ENCODE data around the gene MAML3.

MAML3 gene

DNA sequence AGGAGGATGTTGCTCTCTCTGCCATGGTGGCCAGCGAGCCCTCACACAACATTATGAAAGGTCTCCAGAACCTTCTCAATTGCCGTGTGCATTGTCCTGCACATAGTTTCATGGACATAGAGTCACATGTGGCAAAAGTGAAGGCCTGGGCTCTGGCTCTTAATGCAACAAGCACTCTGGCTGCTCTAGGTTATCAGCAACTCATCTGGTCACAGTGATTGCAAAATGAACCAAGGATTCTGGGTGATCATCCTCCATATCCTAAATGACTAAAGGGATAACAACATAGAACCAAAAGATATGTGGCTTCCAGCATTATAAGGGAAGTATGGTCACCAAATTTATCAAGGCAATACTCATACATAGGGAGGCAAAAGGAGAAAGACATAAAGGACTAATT, 313.2 kb downstream of the MAML3 start:
- H3K4me1 ChIP-seq (ENCODE audit: control insufficient read depth, insufficient read depth, low read depth, low read length): peaks cover 5% of the 10 kb centered on the region
- WGBS: 90% methylated on average over 2 of the region's 2 CpGs
- no peak overlapping the region for H2AK5ac ChIP-seq (ENCODE audit: low read length, severe bottlenecking)
- no peak for DNase-seq
- no peak overlapping the region for H2BK120ac ChIP-seq (ENCODE audit: low read depth, low read length)
- peaks cover 7% of the 10 kb centered on the region for H3K79me1 ChIP-seq (replicated peaks; ENCODE audit: low read length, poor library complexity, severe bottlenecking)
- H2BK15ac ChIP-seq (ENCODE audit: low read depth, poor library complexity, severe bottlenecking): no peak overlapping the region
- H3K4me3 ChIP-seq (ENCODE audit: insufficient read depth in 1 of 2, low read depth in 1 of 2, low read length in 2 of 2): no peak overlapping the region
- H2BK5ac ChIP-seq (ENCODE audit: low read depth, low read length, poor library complexity, severe bottlenecking): no peak overlapping the region
- no peak overlapping the region for H4K91ac ChIP-seq (ENCODE audit: low read length)
- H3K18ac ChIP-seq (ENCODE audit: low read depth in 1 of 2, low read length in 2 of 2): no peak overlapping the region
- H3K27me3 ChIP-seq (ENCODE audit: control insufficient read depth in 1 of 2, insufficient read depth in 1 of 2, low read length in 2 of 2): no peaks in the 10 kb centered on the region
- no peak overlapping the region for H3K4ac ChIP-seq (ENCODE audit: low read depth in 1 of 2, low read length in 2 of 2)
- no peak overlapping the region for H3K23ac ChIP-seq (ENCODE audit: low read length in 2 of 2)
- H3K14ac ChIP-seq (ENCODE audit: low read length in 2 of 2): no peak overlapping the region
- no peaks in the 10 kb centered on the region for H3K36me3 ChIP-seq (ENCODE audit: control insufficient read depth in 1 of 2, insufficient read depth in 2 of 2, low read depth in 1 of 2, low read length in 2 of 2)
- no peaks in the 10 kb centered on the region for H3K9me3 ChIP-seq (ENCODE audit: control insufficient read depth, low read length)
- no peak overlapping the region for H3K9ac ChIP-seq (ENCODE audit: low read length)
- no peak overlapping the region for H2AFZ ChIP-seq (ENCODE audit: low read depth, low read length)
- H4K8ac ChIP-seq (ENCODE audit: low read length): no peak overlapping the region
- H3K4me2 ChIP-seq (ENCODE audit: low read length, poor library complexity, severe bottlenecking): no peak overlapping the region
- H2BK12ac ChIP-seq (ENCODE audit: low read length in 2 of 2): no peak overlapping the region
- H3K27ac ChIP-seq (ENCODE audit: low read length, poor library complexity, severe bottlenecking): no peak overlapping the region

DNA sequence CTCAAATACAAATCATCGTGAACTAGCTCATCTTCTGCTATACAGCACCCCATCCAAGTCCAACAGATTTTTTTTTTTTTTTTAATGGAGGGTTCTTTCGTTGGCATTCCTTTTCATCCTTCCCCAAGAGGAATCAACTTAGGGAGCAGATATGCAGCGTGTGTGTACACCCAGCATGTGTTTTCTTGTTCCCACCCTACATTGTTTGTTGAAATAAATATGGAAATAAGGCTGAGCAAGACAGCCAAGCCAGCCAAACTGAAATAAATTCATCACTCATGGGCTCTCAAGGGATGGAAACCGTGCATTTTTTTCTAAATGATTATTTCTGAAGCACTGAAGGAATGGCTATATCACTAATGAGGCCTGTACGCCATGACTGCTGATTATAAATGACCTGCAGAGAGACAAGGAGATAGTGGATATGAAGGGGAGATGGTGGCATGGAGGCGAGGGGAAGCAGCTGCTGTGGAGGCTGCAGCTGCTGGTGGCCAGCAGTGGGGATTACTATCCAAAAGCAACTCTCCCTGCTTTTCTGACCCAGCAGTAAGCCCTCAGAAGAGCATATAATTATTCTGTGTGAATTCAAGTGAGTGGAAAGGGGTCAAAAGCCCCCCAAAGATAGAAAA, 314.5 kb downstream of the MAML3 start:
- no peak for DNase-seq
- Histone ChIP-seq H2BK120ac (ENCODE audit: low read depth, low read length) (no peak overlapping the region), H3K4ac (ENCODE audit: low read depth in 1 of 2, low read length in 2 of 2) (no peak overlapping the region), H3K9me3 (ENCODE audit: control insufficient read depth, low read length) (no peaks in the 10 kb centered on the region), H3K4me2 (ENCODE audit: low read length, poor library complexity, severe bottlenecking) (no peak overlapping the region), H4K91ac (ENCODE audit: low read length) (no peak overlapping the region), H3K27me3 (ENCODE audit: control insufficient read depth in 1 of 2, insufficient read depth in 1 of 2, low read length in 2 of 2) (no peaks in the 10 kb centered on the region), H3K14ac (ENCODE audit: low read length in 2 of 2) (no peak overlapping the region), H3K9ac (ENCODE audit: low read length) (no peak overlapping the region), H3K23ac (ENCODE audit: low read length in 2 of 2) (no peak overlapping the region), H3K4me3 (ENCODE audit: insufficient read depth in 1 of 2, low read depth in 1 of 2, low read length in 2 of 2) (no peak overlapping the region), H2BK12ac (ENCODE audit: low read length in 2 of 2) (no peak overlapping the region), H4K8ac (ENCODE audit: low read length) (no peak overlapping the region), H2AK5ac (ENCODE audit: low read length, severe bottlenecking) (no peak overlapping the region), H2BK5ac (ENCODE audit: low read depth, low read length, poor library complexity, severe bottlenecking) (no peak overlapping the region), H2AFZ (ENCODE audit: low read depth, low read length) (no peak overlapping the region), H3K79me1 (replicated peaks; ENCODE audit: low read length, poor library complexity, severe bottlenecking) (peaks cover 7% of the 10 kb centered on the region), H3K4me1 (ENCODE audit: control insufficient read depth, insufficient read depth, low read depth, low read length) (peaks cover 5% of the 10 kb centered on the region), H2BK15ac (ENCODE audit: low read depth, poor library complexity, severe bottlenecking) (no peak overlapping the region), H3K27ac (ENCODE audit: low read length, poor library complexity, severe bottlenecking) (no peak overlapping the region), H3K36me3 (ENCODE audit: control insufficient read depth in 1 of 2, insufficient read depth in 2 of 2, low read depth in 1 of 2, low read length in 2 of 2) (no peaks in the 10 kb centered on the region), H3K18ac (ENCODE audit: low read depth in 1 of 2, low read length in 2 of 2) (no peak overlapping the region)
- WGBS: 74% methylated on average over 2 of the region's 6 CpGs

DNA sequence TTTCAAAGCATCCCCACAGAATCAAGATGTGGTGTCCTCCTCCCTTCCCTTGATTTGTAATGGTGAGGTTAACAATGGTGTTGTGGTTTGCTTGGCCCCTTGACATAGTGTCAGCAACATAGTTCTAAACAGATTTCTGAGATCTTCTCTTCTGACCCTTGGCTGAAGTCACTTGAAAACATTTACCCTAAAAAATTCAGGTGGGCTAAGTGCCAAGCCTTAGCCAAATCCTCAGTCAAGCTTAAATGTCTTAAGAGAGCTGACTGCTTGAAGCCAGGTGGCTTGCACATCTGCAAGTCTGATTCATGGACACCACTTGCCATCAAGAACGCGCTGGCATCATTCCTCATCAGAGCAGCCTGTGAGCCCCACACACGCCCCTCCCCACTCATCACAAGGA, 315.2 kb downstream of the MAML3 start:
- WGBS: 92% methylated on average over 3 of the region's 3 CpGs
- H4K8ac ChIP-seq (ENCODE audit: low read length): no peak overlapping the region
- H2BK5ac ChIP-seq (ENCODE audit: low read depth, low read length, poor library complexity, severe bottlenecking): no peak overlapping the region
- H2AFZ ChIP-seq (ENCODE audit: low read depth, low read length): no peak overlapping the region
- no peak overlapping the region for H3K23ac ChIP-seq (ENCODE audit: low read length in 2 of 2)
- H3K9me3 ChIP-seq (ENCODE audit: control insufficient read depth, low read length): no peaks in the 10 kb centered on the region
- H3K36me3 ChIP-seq (ENCODE audit: control insufficient read depth in 1 of 2, insufficient read depth in 2 of 2, low read depth in 1 of 2, low read length in 2 of 2): no peaks in the 10 kb centered on the region
- H2BK120ac ChIP-seq (ENCODE audit: low read depth, low read length): no peak overlapping the region
- DNase-seq: no peak
- no peak overlapping the region for H4K91ac ChIP-seq (ENCODE audit: low read length)
- H3K4me1 ChIP-seq (ENCODE audit: control insufficient read depth, insufficient read depth, low read depth, low read length): peaks cover 9% of the 10 kb centered on the region
- H3K4ac ChIP-seq (ENCODE audit: low read depth in 1 of 2, low read length in 2 of 2): no peak overlapping the region
- H2BK15ac ChIP-seq (ENCODE audit: low read depth, poor library complexity, severe bottlenecking): no peak overlapping the region
- peaks cover 7% of the 10 kb centered on the region for H3K79me1 ChIP-seq (replicated peaks; ENCODE audit: low read length, poor library complexity, severe bottlenecking)
- H3K4me3 ChIP-seq (ENCODE audit: insufficient read depth in 1 of 2, low read depth in 1 of 2, low read length in 2 of 2): no peak overlapping the region
- no peaks in the 10 kb centered on the region for H3K27me3 ChIP-seq (ENCODE audit: control insufficient read depth in 1 of 2, insufficient read depth in 1 of 2, low read length in 2 of 2)
- H3K18ac ChIP-seq (ENCODE audit: low read depth in 1 of 2, low read length in 2 of 2): no peak overlapping the region
- H3K27ac ChIP-seq (ENCODE audit: low read length, poor library complexity, severe bottlenecking): no peak overlapping the region
- H2BK12ac ChIP-seq (ENCODE audit: low read length in 2 of 2): no peak overlapping the region
- H3K9ac ChIP-seq (ENCODE audit: low read length): no peak overlapping the region
- H3K14ac ChIP-seq (ENCODE audit: low read length in 2 of 2): no peak overlapping the region
- H3K4me2 ChIP-seq (ENCODE audit: low read length, poor library complexity, severe bottlenecking): no peak overlapping the region
- H2AK5ac ChIP-seq (ENCODE audit: low read length, severe bottlenecking): no peak overlapping the region

DNA sequence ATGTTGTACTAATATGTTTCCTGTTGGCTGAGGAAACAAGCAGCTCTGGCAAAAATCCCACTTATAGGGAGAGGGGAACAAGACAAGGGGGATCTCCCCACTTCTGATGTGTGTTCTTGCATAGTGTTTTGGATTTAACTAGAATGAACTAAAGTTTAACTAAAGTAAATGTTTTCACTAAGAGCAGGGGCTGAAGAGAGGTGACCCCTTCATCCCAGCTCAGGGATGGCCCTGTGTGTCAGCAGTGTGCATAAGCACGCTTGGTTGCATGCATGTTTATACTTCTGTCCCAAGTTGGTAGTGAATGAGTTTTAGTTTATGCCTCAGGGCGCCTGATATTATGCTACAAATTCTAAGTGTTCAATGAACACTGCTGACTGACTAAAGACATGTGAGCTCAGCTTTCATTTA, 319.0 kb downstream of the MAML3 start:
- no peak overlapping the region for H3K14ac ChIP-seq (ENCODE audit: low read length in 2 of 2)
- H3K4me1 ChIP-seq (ENCODE audit: control insufficient read depth, insufficient read depth, low read depth, low read length): peaks cover 14% of the 10 kb centered on the region
- no peak for DNase-seq
- H3K36me3 ChIP-seq (ENCODE audit: control insufficient read depth in 1 of 2, insufficient read depth in 2 of 2, low read depth in 1 of 2, low read length in 2 of 2): no peaks in the 10 kb centered on the region
- H2BK12ac ChIP-seq (ENCODE audit: low read length in 2 of 2): no peak overlapping the region
- H3K4me2 ChIP-seq (ENCODE audit: low read length, poor library complexity, severe bottlenecking): peak overlapping the region; percentile 35
- no peak overlapping the region for H4K91ac ChIP-seq (ENCODE audit: low read length)
- H2BK15ac ChIP-seq (ENCODE audit: low read depth, poor library complexity, severe bottlenecking): no peak overlapping the region
- no peaks in the 10 kb centered on the region for H3K27me3 ChIP-seq (ENCODE audit: control insufficient read depth in 1 of 2, insufficient read depth in 1 of 2, low read length in 2 of 2)
- H4K8ac ChIP-seq (ENCODE audit: low read length): no peak overlapping the region
- H3K4ac ChIP-seq (ENCODE audit: low read depth in 1 of 2, low read length in 2 of 2): no peak overlapping the region
- H2BK120ac ChIP-seq (ENCODE audit: low read depth, low read length): no peak overlapping the region
- no peak overlapping the region for H3K23ac ChIP-seq (ENCODE audit: low read length in 2 of 2)
- H3K27ac ChIP-seq (ENCODE audit: low read length, poor library complexity, severe bottlenecking): peak overlapping the region; percentile 48
- H3K4me3 ChIP-seq (ENCODE audit: insufficient read depth in 1 of 2, low read depth in 1 of 2, low read length in 2 of 2): no peak overlapping the region
- no peak overlapping the region for H3K18ac ChIP-seq (ENCODE audit: low read depth in 1 of 2, low read length in 2 of 2)
- WGBS: 82% methylated on average over 2 of the region's 2 CpGs
- H3K79me1 ChIP-seq (replicated peaks; ENCODE audit: low read length, poor library complexity, severe bottlenecking): peaks cover 12% of the 10 kb centered on the region
- H2AK5ac ChIP-seq (ENCODE audit: low read length, severe bottlenecking): no peak overlapping the region
- H3K9me3 ChIP-seq (ENCODE audit: control insufficient read depth, low read length): no peaks in the 10 kb centered on the region
- H3K9ac ChIP-seq (ENCODE audit: low read length): no peak overlapping the region
- no peak overlapping the region for H2AFZ ChIP-seq (ENCODE audit: low read depth, low read length)
- no peak overlapping the region for H2BK5ac ChIP-seq (ENCODE audit: low read depth, low read length, poor library complexity, severe bottlenecking)

All from mesenchymal stem cell (in vitro differentiated cells and primary cell).